GM19372 (cell line): ENCODE results near the gene APBA1.

Source experiments
- ATAC-seq: cut with Tn5 transposase; IDR thresholded peaks from one replicate; pipeline ENCODE4 v1.9.1; 2021; ENCODE audit warnings: mild to moderate bottlenecking, low read depth, moderate library complexity; ENCODE audit not compliant: unreplicated experiment

The APBA1 gene

DNA sequence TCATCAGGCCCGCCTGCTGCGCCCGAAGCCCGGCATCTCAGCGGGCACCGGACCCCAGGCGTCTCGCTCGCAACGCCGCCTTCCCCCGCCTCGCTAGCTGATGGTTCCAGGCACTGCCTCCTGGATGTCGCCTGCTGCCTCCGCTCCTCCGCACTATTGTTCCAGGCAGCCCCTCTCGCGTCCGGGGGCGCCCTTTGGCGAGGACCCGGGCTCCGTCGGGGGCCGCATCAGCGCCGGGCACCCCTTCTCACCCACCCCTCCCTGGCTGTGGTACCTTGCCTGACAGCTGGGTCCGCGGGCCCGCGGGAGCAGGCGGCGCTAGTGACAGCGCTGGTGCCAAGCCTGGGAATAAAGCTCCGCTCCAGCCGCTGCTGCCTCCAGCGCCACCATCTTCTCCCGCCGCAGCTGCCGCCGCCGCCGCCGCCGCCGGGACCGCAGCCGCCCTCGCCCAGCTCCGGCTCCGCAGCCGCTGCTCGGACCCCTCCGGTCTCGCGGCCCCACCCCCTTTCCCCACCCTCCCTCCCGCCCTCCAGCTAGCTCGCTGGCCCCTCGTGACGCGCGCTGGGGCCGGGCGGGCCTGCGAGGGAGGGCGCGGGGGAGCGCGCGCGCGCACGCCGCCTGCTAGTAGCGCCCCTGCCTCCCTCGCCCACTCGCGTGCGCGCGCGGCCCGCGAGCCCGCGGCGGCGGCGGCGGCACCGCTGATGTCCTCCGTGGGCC lies at the start of gene APBA1:
Gene APBA1 (minus strand): TSS at position 493 of the 717 bp plus-strand sequence.
- ATAC-seq = peak; percentile 41

DNA sequence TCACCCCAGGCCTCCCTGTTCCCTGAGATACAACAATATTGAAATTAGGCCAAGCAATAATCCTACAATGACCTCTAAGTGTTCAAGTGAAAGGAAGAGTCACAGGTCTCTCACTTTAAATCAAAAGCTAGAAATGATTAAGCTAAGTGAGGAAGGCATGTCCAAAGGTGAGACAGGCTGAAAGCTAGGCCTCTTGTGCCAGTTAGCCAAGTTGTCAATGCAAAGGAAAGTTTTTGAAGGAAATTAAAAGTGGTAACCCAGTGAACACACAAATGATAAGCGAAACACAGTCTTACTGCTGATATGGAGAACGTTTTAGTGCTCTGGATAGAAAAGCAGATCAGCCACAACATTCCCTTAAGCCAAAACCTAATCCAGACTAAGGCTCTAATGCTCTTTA lies 47.8 kb upstream of the APBA1 start:
- no peak for ATAC-seq

GRCh38 chr9:69719367-69719766 lies 47.2 kb upstream of the APBA1 start:
- no peak for ATAC-seq

GRCh38 chr9:69718218-69718617 lies 46.0 kb upstream of the APBA1 start:
- no peak for ATAC-seq

DNA sequence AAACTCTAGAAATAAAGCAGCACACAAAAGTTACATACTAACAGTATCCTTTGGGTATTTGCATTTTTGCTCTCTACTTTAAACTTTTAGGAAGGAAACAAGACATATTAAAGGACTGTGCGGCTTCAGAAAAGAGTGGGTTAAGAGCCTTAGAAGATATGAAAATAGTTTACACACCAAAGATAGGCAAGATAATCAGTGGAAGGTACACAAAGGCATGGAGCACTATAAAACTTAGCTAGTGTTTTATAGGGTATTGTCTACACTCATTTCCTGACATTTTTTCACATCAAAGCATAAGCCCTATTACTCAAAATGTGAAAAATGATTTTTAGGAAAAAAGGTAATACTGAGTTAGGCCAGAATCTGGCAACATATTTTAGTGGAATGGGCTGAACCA lies 43.7 kb upstream of the APBA1 start:
- no peak for ATAC-seq

- ATAC-seq = no peak
Measured at GRCh38 chr9:69715096-69715495, 42.9 kb upstream of the APBA1 start.

DNA sequence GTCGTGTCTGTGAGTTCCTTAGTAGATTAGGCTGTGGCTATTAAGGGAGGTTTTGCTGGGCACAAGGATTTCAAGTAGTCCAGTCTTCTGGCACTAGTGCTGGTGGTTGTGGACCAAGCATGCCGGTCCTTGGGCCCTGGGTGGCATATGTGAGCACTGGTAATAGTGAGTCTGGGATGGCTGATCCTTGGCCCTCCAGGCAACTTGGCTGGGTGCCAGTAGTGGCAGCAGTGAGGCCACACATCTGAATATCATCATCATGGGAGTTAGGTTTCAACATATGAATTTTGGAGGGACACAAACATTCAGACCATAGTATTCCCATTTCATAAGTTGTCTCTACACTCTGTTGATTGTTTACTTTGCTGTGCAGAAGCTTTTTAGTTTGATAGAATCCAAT lies 25.3 kb upstream of the APBA1 start:
- ATAC-seq = no peak

DNA sequence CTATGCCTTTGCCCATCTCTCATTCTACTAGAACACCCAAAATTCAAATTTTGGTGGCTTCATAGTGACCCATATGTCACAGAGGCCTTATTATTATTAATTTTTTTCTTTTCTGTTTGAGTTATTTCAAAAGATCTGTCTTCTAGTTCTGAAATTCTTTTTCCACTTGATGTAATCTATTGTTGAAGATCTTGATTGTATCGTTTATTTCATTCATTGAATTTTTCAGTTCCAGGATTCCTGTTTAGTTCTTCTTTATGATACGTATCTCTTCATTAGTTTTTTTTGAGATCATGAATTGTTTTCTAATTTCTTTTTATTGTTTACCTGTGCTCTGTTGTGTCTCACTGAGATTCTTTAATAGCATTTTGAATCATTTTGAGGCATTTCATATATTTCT lies 24.6 kb upstream of the APBA1 start:
- ATAC-seq = no peak

DNA sequence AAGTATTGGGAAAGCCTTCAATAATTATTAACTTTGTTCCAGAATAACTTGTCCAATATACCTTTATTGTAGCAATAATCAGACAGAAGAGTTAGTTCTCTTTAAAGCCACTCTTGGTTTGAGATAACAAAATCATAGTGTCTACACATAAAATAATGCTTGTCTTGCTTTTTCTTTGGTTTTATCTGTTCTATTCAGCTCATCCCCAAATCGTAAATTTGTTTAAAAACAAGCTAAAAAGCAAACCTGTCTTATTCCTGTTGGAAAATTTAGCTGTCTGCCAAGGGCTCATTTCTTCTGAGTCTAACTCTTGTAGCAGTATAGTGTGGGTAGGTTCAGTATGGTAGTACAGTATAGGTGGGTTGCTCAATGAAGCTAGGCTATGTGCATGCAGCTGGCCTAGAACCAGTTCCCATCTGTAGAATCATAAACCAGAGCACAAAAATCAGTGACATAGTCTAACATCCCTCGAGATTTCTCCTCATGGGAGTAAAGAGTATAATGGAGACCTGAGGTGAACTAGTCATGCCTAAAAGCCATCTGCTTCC lies 17.9 kb upstream of the APBA1 start:
- ATAC-seq = no peak

DNA sequence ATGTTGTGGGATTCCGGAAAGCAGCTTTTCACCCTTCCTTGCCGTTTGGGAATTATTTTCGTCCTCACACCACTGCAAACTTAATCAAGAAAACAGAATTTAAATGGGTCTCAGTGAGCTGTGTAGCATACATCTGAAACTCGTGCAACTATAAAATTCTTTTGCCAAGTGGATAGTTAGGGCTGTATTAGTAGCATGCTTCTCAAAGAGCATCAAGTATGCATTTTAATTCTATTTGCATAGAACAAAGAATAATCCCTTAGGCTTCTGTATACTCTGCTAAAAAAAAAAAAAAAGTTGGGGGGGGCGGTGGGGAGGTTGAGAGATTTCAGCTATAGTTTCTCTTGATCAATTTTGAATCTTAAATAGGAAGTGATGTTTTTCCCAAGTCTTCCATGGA lies 11.8 kb upstream of the APBA1 start:
- no peak for ATAC-seq

DNA sequence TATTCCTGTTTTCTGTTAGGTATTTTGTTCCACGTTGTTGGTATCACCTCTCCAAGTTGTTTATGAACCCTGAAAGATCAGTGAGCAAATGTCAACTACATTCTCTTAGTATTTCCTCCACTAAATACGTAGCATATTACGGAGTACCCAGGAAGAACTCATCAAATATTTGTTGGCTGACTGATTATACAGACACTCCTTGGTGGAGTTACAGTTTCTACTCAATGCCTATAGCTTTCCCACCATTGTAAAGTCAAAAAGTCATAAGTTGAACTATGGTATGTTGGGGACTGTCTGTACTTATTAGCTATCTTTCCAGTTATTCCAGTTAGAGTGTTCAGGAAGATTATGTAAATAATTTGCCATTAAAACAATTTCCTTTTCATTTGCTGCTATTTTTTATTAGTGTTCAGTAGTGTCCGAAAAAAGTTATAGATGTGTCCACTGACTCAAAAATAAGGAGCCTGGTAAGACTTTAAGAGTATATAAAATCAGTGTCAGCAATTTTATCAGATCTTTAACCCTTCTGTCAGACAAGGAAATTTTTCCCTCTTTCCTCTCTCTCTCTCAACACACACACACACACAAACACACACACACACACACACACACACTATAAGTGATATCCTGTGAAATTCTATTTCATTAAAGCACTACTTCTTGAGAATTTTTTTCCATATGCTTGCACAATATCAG lies 6.8 kb upstream of the APBA1 start:
- no peak for ATAC-seq

DNA sequence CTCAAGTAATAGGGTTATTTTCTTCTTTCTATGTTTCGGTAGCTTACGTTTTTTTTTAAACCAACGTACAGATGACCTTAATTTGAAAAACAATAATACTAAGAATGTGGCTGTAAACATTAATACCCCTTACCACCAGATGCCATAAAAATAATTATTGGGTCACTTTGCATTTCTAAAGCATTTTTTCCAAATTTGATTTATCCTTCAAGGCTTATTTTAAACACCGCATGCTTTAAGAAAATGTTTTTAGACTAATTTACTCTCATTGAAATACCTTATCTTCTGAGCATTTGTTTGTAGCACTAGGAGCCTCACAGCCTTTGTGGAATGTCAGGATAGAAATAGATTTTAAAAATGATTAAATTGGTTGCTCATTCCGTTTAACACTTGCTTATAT lies 5.8 kb upstream of the APBA1 start:
- ATAC-seq = no peak

GRCh38 chr9:69675563-69675962 lies 3.4 kb upstream of the APBA1 start:
- ATAC-seq = no peak

GRCh38 chr9:69674716-69675438 lies 2.7 kb upstream of the APBA1 start:
- ATAC-seq = no peak

GRCh38 chr9:69674112-69674685 lies 2.0 kb upstream of the APBA1 start:
- ATAC-seq = no peak

GRCh38 chr9:69673311-69673640 lies 1.1 kb upstream of the APBA1 start:
- ATAC-seq = no peak

DNA sequence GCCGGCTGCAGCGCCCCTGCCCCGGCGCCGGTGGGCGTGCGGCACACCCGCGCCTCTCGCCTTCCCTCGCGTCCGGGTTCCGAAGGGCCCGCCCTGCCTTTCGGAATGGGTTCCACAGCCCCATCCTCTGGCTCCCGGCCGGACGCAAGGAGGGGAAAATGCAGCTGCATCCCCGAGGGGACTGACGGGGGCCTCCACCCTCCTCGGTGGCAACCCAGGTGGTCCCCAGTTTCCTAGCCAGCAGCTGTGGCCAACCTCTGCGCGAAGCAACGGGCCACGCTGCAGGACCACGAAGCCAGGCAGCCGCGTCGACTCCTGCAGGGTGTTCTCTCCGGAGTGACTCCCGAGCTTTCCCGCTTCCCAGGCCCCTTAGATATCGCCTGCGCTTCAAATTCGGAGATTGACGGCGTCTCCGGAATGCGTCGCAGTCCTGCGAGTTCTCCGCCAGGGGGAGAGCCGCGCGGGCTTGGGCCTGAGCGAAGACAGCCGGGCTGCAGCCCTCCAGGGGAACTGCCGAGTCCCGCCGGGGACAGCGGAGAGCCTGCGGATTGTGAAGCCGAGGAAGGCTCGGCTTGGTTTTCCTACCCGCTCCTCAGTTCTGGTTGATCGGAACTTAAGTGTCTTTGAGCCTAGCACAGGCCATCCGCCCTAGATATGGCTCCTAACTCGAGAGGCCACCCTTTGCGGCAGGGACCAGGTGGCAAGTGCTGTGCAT lies 582 bp upstream of the APBA1 start:
- ATAC-seq = peak; percentile 92

GRCh38 chr9:69671311-69671878 lies 776 bp downstream of the APBA1 start:
- no peak for ATAC-seq

DNA sequence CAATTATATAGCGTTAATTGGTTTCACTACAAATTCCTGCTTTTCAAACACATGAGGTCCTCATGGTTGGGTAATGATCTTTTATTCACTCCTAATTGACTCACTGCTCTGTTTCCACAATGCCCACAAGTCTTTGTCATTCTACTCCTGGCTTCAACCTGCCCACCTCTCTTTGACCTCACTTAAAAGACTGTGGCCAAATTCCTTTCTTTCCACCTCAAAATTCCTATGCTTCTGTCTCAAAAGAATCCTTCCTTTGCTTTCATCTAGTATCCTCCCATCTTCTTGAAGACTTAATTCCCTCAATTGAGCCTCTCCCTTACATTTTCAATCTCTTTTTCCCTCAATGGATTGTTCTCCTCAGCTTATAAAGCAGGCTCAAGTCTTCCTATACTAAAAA lies 4.9 kb downstream of the APBA1 start:
- no peak for ATAC-seq

DNA sequence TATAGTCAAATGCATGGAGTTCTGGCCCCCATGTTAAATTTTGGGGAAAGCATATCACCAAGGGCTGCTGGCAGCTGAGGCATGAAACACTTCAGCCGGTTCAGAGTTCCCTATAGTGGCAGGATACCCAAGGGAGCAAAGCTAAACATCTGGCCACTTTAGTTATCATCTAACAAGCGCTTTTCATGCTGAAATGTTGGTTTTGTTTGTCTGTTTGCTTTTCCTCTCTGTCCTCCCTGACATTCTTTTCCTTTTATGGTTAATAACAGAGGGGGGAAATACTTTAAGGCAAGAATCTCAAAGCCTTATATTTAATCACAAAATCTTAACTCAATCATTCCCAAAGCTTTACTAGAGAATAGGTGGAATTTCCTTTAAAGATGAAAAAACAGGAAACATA lies 11.9 kb downstream of the APBA1 start:
- no peak for ATAC-seq
